ENCODE measurements around the gene BRF1. TPM values are rescaled to one million over a fixed set of nuclear protein-coding genes. Genes with fewer than 3 reads are reported as not detected.
"Not testable (repeated sequence)": the region's sequence is repeated elsewhere in the genome, so short reads cannot be mapped to it uniquely, and the experiment has no call there.

BRF1 gene
- total RNA-seq, 1 donor from 2014 or later, result 46.6 TPM

DNA sequence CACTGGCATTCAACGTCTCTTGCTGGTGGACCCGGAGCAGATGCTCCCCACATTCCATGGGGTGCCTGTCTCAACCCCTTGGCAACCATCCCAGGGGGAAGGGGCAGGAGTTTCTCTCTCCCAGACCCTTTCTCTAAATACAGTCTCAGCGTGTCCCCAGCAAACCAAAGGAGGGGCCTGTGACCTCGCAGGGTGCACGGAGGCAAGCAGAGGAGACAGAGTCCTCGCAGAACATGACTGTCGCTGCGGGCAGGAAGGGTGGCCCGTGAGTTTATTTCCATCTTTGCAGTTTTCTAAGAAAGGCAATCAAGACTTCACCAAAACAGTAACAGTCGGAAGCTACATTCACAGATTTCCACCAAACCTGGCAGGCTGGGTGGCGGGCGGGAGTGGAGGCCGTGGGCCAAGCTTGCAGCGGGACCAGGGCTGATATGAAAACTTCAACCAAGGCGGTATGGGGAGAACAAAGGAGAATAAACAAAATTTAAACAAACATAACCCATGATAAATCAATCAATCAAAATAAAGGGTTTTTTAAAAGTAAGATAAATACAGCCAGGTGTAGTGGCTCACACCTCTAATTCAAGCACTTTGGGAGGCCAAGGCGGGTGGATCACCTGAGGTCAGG lies 18.6 kb downstream of the BRF1 start:
- H3K27ac Mint-ChIP-seq, result no peak overlapping the region
- no peak for DNase-seq
- peaks cover 22% of the 10 kb centered on the region for H3K4me1 Mint-ChIP-seq
- H3K36me3 Mint-ChIP-seq (ENCODE audit: low read depth), result peaks cover 6% of the 10 kb centered on the region
- H3K9me3 Mint-ChIP-seq, result no peaks in the 10 kb centered on the region
- no peaks in the 10 kb centered on the region for H3K27me3 Mint-ChIP-seq
- H3K4me3 Mint-ChIP-seq, result no peak overlapping the region
- intact Hi-C loops (cut with micrococcal nuclease), result no loop called here

DNA sequence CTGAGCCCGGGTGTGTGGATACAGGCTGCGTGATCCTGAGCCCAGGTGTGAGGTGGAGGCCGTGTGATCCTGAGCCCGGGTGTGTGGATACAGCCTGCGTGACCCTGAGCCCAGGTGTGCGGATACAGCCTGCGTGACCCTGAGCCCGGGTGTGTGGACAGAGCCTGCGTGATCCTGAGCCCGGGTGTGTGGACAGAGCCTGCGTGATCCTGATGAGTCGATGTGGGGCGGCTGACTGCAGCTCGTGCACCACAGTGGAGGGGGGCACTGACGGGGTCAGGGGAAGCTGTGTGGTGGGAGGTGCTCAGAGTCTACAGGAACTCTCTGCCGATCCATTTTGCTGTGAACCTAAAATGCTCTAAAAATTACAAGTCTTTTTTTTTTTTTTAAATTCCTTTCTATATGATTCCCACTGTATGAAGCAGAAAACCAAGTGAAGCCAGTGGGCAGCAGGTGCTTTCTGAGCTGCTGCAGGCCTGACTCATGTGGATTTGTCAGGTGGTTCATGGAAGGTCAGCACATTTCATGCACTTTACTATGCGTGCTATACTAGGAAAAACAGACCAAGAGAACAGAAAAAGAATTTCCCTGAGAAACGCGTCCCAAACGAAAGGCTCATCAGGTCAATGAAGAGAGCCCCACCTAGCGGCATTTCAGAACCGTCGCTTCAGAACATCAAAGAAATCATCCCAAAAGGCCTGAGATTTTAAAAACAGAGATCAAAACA lies 19.3 kb downstream of the BRF1 start:
- DNase-seq, result peak; percentile 72
- Mint-ChIP-seq H3K4me1 (peaks cover 22% of the 10 kb centered on the region), H3K36me3 (ENCODE audit: low read depth) (peaks cover 6% of the 10 kb centered on the region), H3K27ac (no peak overlapping the region), H3K9me3 (no peaks in the 10 kb centered on the region), H3K27me3 (no peaks in the 10 kb centered on the region), H3K4me3 (no peak overlapping the region)
- intact Hi-C loops (cut with micrococcal nuclease), result no loop called here

DNA sequence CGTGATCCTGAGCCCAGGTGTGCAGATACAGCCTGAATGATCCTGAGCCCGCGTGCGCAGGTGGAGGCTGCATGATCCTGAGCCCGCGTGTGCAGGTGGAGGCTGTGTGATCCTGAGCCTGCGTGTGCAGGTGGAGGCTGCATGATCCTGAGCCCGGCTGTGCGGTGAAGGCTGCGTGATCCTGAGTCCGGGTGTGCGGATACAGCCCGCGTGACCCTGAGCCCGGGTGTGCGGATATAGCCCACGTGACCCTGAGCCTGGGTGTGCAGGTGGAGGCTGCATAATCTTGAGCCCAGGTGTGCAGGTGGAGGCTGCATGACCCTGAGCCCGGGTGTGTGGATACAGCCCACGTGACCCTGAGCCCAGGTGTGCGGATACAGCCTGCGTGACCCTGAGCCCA lies 20.3 kb downstream of the BRF1 start:
- H3K4me1 Mint-ChIP-seq, result peaks cover 22% of the 10 kb centered on the region
- no peak for DNase-seq
- H3K36me3 Mint-ChIP-seq (ENCODE audit: low read depth), result peaks cover 6% of the 10 kb centered on the region
- no peaks in the 10 kb centered on the region for H3K27me3 Mint-ChIP-seq
- intact Hi-C loops (cut with micrococcal nuclease), result no loop called here
- H3K27ac Mint-ChIP-seq, result no peak overlapping the region
- H3K4me3 Mint-ChIP-seq, result no peak overlapping the region
- no peaks in the 10 kb centered on the region for H3K9me3 Mint-ChIP-seq

DNA sequence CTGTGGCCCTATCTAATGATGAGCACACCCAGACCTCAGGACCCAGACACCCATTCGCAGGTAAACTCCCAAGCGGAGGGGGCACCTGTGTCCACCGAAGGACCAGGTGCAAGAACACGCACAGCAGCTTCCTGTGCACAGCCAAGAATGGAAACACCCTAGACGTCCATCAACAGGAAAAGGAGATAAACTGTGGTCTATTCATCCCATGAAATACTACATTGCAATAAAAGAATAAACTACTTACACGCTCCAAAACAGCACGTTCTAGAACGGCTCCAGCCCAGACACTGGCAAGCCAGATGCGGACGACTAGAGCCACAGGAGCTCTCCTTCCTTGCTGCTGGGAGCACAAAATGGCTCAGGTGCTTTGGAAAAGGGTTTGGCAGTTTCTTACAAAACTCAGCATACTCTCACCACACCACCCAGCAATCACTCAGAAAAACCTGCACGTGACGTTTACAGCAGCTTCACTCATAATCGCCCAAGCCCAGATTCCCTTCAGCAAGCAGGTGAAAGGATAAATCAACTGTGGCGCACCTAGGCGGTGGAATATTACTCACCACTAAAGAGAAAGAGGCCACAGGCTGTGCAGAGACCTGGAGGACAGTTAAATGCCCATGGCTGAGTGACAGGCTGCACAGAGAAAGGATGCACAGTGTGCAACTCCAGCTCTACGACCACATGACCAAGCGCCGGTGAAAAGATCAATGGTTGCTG lies 21.0 kb downstream of the BRF1 start:
- Mint-ChIP-seq H3K4me3 (no peak overlapping the region), H3K4me1 (peaks cover 22% of the 10 kb centered on the region), H3K27me3 (no peaks in the 10 kb centered on the region), H3K27ac (no peak overlapping the region), H3K9me3 (no peaks in the 10 kb centered on the region), H3K36me3 (ENCODE audit: low read depth) (peaks cover 3% of the 10 kb centered on the region)
- intact Hi-C loops (cut with micrococcal nuclease), result no loop called here
- no peak for DNase-seq

DNA sequence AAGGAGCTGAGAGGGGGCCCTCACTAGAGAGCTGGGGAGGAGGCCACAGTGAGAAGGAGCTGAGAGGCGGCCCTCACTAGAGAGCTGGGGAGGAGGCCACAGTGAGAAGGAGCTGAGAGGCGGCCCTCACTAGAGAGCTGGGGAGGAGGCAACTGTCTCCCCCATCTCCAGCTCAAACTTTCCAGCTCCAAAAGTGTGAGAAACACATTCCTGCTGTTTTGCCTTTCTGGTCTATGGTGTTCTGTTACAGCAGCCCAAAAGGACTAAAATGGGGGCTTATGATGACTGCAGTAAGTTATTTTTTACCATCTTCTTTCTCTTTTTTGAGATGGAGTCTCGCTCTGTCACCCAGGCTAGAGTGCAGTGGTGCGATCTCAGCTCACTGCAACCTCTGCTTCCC lies 23.4 kb downstream of the BRF1 start:
- H3K4me3 Mint-ChIP-seq; DNase-seq; intact Hi-C loops (cut with micrococcal nuclease); H3K27me3 Mint-ChIP-seq; H3K36me3 Mint-ChIP-seq (ENCODE audit: low read depth); H3K9me3 Mint-ChIP-seq; H3K27ac Mint-ChIP-seq; H3K4me1 Mint-ChIP-seq: not testable (repeated sequence)

DNA sequence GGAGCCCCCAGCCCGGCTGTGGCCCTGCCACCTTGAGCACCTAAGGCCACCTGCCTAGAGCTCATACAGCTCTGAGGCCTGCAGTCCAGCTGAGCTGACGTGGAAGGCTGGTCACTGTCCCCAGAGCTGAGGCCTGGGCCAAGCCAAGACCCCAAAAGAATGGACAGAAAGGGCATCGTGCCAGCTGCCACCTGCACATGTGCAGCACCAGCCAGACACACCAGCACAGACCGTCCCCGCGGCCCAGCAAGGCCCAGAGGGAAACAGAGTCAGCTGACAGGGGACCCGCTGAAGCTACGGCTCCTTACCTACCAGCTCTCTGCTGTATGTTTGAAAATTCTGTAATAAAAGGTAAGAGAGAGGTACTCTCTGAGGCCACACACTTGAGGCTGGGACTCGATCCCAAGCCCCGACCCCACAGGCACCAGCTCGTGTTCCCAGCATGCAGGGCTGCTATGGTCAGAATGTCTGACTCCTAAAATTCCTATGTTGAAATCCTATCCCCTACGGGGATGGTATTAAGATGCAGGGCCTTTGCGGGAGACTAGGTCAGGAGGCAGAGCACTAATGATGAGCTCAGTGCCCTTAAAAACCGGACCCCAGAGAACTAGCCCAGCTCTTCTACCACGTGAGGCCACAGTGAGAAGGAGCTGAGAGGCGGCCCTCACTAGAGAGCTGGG lies 25.4 kb downstream of the BRF1 start:
- H3K27ac Mint-ChIP-seq, result no peak overlapping the region
- H3K4me1 Mint-ChIP-seq, result no peaks in the 10 kb centered on the region
- peaks cover 4% of the 10 kb centered on the region for H3K36me3 Mint-ChIP-seq (ENCODE audit: low read depth)
- no peak overlapping the region for H3K4me3 Mint-ChIP-seq
- no peaks in the 10 kb centered on the region for H3K27me3 Mint-ChIP-seq
- DNase-seq, result no peak
- intact Hi-C loops (cut with micrococcal nuclease), result no loop called here
- H3K9me3 Mint-ChIP-seq, result no peaks in the 10 kb centered on the region

DNA sequence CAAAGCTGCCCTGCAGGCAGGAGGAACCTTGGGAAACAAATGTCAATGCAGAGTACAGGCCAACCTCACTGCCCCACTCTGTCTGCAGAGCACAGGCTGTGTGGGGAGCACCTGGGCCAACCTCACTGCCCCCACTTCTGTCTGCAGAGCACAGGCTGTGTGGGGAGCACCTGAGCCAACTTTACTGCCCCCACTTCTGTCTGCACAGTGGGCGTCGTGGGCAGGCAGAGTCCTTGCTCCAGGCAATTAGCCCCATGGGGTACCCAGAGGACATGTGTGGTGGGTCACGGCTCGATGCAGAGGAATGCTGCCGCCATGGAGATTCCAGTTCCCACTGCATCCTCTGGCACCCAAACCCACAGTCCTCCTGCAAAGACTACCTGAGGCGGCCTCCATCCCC lies 26.2 kb downstream of the BRF1 start:
- intact Hi-C loops (cut with micrococcal nuclease), result no loop called here
- no peaks in the 10 kb centered on the region for H3K4me1 Mint-ChIP-seq
- no peak overlapping the region for H3K27ac Mint-ChIP-seq
- H3K27me3 Mint-ChIP-seq, result no peaks in the 10 kb centered on the region
- peaks cover 4% of the 10 kb centered on the region for H3K36me3 Mint-ChIP-seq (ENCODE audit: low read depth)
- H3K9me3 Mint-ChIP-seq, result no peaks in the 10 kb centered on the region
- DNase-seq, result no peak
- no peak overlapping the region for H3K4me3 Mint-ChIP-seq

DNA sequence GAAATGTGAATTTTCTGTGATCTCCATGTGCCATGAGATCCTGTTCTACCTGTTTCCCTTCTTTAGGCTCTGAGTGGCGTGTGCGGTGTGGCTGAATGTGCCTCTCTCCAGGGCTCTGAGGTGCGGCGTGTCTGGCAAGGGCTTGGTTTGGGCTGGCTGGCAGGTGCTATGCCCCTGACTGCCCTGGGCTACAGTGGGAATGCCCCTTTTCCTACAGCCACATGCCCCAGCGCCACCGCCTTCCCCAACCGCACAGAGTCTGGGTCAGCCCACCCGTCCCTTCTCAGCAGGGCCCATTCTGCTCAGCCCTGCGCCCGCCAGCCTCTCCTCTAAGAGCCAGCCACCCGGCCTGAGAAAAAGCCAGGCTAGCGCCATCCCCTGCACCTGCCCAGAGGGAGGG lies 27.7 kb downstream of the BRF1 start:
- intact Hi-C loops (cut with micrococcal nuclease), result no loop called here
- Mint-ChIP-seq H3K27me3 (no peaks in the 10 kb centered on the region), H3K27ac (no peak overlapping the region), H3K4me3 (no peak overlapping the region), H3K9me3 (no peaks in the 10 kb centered on the region), H3K36me3 (ENCODE audit: low read depth) (peaks cover 6% of the 10 kb centered on the region), H3K4me1 (no peaks in the 10 kb centered on the region)
- no peak for DNase-seq

DNA sequence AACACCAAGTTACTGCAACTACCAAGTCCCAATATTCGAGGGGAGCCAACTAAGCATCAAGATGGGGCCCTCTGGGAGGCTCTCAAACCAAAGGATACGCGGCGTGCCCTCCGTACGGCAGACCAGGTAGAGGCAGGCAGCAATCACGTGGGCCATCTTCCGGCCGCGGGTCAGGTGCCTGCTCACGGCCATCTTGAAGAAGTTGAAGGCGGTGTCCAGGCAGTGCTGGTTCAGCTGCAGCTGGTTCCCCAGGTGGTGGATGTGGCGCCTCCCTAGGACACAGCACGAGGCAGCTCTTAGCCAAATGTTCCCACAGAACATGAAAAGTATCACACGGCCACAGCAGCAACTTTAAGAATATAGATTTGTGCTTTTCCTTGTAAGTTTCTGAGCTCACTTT lies 28.2 kb downstream of the BRF1 start:
- no peak for DNase-seq
- H3K4me3 Mint-ChIP-seq, result no peak overlapping the region
- intact Hi-C loops (cut with micrococcal nuclease), result no loop called here
- no peak overlapping the region for H3K27ac Mint-ChIP-seq
- H3K27me3 Mint-ChIP-seq, result no peaks in the 10 kb centered on the region
- no peaks in the 10 kb centered on the region for H3K4me1 Mint-ChIP-seq
- H3K9me3 Mint-ChIP-seq, result no peaks in the 10 kb centered on the region
- peaks cover 6% of the 10 kb centered on the region for H3K36me3 Mint-ChIP-seq (ENCODE audit: low read depth)

DNA sequence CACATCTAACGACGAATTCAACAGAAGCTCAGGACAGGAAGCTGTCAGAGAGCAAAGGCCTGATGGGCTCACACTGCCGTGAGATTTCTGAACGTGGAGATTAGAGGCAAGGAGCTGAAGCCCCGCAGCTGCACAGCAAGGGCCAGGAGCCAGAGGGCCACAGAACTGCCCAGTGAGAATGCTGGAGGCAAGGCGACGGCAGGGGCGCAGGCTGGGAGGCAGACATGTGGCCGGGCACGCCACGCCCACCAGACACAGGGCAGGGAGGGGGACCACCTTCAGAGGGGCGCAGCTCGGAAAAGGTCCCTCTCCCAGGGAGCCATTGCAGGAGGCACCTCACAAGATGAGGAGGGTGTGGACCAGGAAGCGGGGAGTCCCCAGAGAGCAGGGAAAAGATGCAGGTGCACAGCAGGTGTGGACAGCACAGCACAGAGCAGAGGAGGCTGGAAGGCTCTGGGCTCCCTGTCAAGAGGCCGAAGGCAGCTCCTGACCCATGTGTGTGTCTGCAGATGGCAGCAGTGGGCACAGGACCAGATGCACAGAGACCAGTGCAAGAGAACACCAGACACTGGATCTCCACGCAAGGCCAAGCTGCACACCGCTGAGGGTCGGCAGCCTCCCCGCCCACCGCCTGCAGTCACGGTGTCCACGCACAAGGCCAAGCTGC lies 29.4 kb downstream of the BRF1 start:
- intact Hi-C loops (cut with micrococcal nuclease), result no loop called here
- peaks cover 6% of the 10 kb centered on the region for H3K36me3 Mint-ChIP-seq (ENCODE audit: low read depth)
- no peaks in the 10 kb centered on the region for H3K27me3 Mint-ChIP-seq
- no peaks in the 10 kb centered on the region for H3K9me3 Mint-ChIP-seq
- no peak overlapping the region for H3K27ac Mint-ChIP-seq
- no peak for DNase-seq
- no peaks in the 10 kb centered on the region for H3K4me1 Mint-ChIP-seq
- H3K4me3 Mint-ChIP-seq, result no peak overlapping the region

DNA sequence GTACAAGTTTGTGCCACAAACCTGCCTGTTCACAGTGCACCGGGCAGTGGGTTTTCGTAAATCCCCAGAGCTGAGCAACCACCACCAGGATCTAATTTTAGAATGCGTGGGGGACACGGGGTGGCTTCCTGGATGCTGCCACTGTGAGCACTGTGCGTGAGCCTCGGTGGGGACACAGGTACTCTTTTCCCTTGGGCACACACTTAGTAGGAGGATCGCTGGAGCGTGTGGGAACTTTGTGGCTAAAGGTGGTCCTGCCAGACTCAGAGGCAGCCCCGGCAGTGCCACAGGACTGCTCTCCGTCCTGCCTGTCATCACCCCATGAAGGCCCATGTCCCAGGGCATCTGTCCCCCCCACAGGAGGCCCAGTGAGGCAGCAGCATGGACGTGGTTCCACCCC lies 31.4 kb downstream of the BRF1 start:
- Mint-ChIP-seq H3K4me3 (no peak overlapping the region), H3K27ac (no peak overlapping the region), H3K9me3 (no peaks in the 10 kb centered on the region), H3K27me3 (no peaks in the 10 kb centered on the region), H3K4me1 (no peaks in the 10 kb centered on the region), H3K36me3 (ENCODE audit: low read depth) (peaks cover 6% of the 10 kb centered on the region)
- intact Hi-C loops (cut with micrococcal nuclease), result no loop called here
- DNase-seq, result no peak

DNA sequence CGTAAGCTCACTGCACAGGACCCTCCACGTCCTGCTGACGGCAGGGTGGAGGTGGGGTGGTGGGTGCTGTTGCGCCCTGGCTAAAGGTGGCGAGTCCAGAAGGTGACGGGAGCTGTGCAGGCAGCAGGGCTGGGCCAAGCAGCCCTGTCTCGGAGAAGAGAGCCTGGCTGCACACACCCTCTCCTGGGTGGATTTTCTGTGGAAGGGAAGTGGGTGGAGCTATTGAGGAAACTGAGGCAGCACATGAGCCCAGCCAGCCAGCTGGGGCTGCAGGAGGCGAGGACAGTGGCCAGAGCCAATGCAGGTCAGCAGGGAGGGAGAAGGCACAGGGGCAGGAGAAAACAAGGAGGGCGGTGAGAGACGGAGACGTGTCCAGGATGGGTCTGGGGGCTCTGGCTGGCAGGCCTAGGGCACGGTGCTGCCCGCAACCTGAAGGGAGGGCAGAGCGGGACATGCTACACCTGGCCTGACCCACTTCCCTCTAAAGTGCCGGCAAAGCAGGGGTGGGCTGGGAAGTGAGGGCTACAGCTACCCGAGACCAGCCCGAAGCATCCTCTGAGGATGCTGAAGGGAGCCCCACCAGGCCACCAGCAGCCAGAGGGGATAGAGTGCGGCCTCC lies 32.0 kb downstream of the BRF1 start:
- H3K9me3 Mint-ChIP-seq, result no peaks in the 10 kb centered on the region
- H3K4me3 Mint-ChIP-seq, result no peak overlapping the region
- no peaks in the 10 kb centered on the region for H3K4me1 Mint-ChIP-seq
- no peak for DNase-seq
- H3K27me3 Mint-ChIP-seq, result no peaks in the 10 kb centered on the region
- no peak overlapping the region for H3K27ac Mint-ChIP-seq
- intact Hi-C loops (cut with micrococcal nuclease), result no loop called here
- H3K36me3 Mint-ChIP-seq (ENCODE audit: low read depth), result peaks cover 9% of the 10 kb centered on the region

DNA sequence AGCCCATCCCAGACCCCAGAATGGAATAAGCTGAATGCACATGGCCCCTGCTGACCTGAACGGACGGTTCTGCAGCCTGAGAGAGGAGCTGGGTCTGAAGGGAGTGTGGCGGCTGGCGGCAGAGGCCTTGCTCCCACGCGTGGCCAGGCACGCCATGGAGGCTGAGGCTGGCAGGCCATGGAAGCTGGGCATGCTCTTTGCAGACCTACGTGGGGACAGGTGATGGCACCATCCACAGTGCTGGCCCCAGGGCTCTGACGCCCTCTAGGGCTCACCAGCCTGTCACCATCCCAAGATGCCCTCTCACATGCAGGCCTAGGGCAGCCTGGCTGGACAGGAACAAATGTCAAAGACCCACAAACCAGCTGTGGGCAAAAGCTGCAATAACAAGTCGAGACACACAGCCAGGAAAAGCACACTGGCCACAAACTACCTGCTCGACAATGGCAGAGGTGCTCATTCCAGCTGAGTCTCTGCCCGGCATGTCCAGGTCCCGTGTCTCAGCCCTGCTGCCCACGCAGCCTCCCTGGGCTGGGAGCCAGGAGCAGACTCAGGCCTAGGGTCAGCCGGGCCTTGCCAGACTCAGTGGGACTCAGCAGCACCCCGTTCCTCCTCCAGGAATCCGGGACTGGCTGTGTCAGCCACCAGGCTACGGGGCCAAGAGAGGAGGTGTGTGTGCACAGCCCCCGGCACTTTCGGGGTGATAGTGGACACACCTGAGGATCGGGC lies 32.8 kb downstream of the BRF1 start:
- H3K27ac Mint-ChIP-seq, result no peak overlapping the region
- intact Hi-C loops (cut with micrococcal nuclease), result no loop called here
- no peaks in the 10 kb centered on the region for H3K9me3 Mint-ChIP-seq
- peaks cover 12% of the 10 kb centered on the region for H3K36me3 Mint-ChIP-seq (ENCODE audit: low read depth)
- H3K27me3 Mint-ChIP-seq, result no peaks in the 10 kb centered on the region
- no peak overlapping the region for H3K4me3 Mint-ChIP-seq
- no peak for DNase-seq
- H3K4me1 Mint-ChIP-seq, result no peaks in the 10 kb centered on the region

Measured in activated CD4-positive, alpha-beta T cell treated with anti-CD3 and anti-CD28 coated beads, Interleukin-2, amount 10 ng/mL, durations not matched to agents 24 days and 14 days (primary cell).